NCI-H2196 treated with DMSO at 0.1 percent for 48 hours (cell line): ENCODE measurements around the gene VRK3.

Experiments
- DNase-seq: peaks from one replicate; lab custom pipeline; 2025; ENCODE audit not compliant: unreplicated experiment; lab: John Stamatoyannopoulos, UW

Gene VRK3

DNA sequence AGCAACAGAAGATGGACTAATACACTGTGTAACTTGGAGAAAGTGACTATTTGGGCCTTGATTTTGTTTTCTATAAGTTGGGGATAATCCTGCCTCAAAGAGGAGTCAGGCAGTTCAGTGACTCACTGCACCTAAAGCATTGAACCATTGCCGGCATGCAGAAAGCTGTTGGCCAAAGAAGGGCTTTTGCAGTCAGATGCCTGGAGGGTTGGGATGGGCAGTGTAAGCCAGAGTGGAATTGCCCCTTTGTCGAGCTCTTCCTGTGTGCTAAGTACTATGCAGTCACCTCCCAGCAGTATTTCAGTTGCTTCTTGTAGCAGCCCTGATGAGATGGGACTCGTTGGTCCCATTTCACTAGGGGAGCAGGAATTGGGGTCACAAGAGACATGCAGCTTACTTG lies 11.7 kb upstream of the VRK3 start:
- DNase-seq, result no peak

DNA sequence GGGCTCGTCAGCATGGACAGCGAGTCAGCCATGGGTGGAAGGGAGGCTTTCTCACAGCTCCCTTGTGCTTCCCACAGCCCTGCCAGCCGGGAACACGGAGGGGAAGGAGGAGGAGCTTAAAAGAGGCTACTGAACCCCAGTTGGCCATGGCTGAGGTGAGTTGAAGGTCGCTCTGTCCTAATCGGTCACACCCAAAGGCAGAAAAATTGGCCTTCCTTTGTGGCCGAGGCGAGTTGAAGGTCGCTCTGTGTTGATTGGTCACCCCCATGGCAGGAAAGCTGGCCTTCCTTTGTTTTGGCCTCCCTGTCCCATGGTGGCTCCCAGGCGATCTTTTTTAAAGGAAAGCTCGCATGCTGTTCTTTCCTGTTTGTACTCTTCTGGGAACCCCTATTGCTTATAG lies 5.8 kb upstream of the VRK3 start:
- no peak for DNase-seq

DNA sequence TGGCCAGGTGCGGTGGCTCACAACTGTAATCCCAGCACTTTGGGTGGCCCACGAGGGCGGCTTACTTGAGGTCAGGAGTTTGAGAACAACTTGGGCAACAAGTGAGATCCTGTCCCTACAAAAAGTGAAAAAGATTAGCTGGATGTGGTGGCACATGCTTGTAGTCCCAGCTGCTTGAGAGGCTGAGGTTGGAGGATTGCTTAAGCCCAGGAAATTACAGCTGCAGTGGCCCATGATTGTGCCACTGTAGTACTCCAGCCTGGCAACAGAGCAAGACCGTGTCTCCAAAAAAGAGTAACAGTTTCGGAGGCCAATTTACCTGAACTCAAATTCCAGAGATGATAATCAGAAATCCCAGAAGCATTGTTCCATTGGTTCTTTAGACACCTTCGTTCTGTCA lies 5.1 kb upstream of the VRK3 start:
- DNase-seq, result no peak

DNA sequence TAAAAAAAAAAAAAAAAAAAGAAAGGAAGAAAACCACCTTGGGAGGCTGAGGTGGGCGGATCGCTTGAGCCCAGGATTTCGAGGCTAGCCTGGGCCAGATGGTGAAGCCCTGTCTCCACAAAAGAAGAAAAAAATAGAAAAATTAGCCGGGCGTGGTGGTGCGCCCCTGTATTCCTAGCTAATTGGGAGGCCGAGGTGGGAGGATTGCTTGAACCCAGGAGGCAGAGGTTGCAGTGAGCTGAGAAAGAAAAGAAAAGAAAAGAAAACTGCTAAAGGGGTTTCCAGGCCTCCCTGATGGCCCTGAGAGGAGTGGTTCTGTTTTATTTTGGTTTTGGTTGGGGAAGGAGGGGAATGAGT lies 1.4 kb upstream of the VRK3 start:
- DNase-seq, result no peak

DNA sequence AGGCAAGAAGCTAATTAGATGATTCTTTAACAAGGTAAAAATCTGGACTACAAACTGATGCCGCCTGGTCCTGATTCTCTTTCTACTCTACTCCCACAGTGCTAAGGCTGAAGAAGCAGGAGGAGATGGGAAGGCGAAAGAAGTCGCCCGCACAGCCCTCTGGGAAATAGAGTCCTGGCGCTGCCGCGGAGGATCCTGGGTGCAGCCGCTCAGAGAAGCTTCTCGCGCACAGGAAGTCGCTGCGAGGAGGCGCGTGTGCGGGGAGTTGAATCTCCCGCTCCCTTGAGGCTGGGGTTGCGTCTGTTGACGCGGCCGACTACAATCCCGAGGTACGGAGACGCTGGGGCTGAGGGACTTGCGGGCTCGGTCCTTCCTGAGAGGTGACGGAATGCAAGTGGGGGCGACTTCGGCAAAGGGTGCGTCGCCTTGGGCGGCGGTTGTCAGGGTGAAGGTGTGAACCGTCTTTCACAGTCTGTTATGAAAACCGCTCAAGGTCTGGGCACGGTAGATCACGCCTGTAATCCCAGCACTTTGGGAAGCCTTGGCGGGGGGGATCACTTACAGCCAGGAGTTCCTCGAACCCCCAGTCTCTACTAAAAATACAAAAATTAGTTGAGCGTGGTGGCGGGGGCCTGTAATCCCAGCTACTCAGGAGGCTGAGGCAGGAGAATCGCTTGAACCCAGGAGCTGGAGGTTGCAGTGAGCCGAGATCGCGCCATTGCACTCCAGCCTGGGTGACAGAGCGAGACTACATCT lies 800 bp upstream of the VRK3 start, which contains the start of gene ZNF473:
Gene ZNF473, plus strand, starts transcription at position 212 of the 756 bp plus-strand sequence. CDS start 5,078 bp downstream, outside the sequence.
- peak; percentile 93 for DNase-seq

DNA sequence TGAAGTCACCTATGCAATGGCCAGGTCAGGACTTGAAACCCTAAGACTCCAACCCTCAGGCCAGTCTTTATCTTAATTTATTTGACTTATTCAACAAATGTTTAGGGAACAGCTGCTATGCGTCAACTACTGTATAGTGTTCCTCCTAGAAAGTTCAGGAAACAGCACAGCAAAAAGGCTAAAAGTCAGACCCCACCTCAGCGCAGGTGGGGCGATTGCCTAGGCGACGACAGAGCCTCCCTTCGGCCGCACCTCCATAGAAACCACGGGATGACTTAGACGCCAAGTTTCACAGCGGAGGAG lies 502 bp downstream of the VRK3 start:
- DNase-seq, result no peak

DNA sequence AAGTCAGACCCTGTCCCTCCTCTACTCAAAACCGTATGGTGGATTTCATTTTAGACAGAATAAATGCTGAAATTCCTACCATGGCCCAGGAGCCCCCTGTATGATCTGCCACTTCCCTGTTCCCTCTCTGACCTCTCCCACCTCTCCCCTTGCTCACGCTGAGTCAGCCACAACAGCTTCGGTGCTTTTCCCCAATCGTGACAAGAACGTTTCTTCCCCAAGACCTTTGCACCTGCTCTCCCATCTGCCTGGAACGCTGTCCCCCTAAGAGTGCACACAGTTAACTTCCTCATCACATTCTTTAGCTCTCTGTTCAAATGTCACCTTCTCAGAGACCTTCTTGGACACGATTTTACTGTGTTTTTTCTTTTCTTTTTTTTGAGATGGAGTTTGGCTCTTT lies 2.3 kb downstream of the VRK3 start:
- DNase-seq, result no peak

DNA sequence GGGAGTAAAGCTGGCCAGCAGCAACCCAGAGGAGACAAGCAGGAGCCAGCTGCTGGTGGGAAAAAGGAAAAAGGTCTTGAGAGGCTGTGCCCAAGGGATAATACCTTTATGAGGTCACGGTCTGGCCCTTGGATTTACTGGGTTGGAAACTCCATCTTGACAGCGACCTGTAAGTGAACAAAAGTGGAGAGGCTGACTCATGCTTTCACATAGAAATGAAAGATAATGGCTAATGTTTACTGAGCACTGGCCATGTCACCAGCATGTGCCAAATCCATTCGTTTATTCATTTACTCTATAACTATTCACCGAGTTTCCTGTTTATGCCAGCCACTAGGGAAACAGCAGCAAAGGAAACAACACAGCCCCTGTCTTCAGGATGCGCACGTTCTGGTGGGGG lies 4.7 kb downstream of the VRK3 start:
- peak; percentile 33 for DNase-seq

DNA sequence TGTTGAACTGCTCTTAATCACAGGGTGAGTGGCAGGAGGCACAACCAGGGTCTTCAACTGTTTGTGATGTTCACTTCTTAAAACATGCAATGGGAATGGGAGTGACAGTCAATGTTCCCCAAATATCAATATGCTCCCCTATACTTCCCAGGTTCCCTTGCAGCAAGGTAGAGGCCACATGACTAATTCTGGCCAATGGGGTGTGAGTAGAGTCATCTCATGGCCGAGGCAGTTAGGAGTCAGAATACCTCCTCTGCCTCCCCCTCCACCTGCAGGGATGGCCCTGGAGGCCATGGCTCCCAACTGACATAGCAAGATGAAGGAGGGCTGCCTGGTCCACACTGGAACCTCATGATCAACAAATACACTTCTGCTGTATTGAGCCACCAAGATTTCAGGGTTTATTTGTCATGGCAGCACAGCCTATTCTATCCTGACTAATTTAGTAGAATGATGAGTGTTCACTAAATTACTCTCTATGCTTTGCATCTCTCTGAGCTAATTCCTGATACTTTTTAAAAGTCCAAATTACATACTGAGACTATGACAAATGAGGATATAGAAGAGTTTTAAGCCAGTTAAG lies 8.9 kb downstream of the VRK3 start:
- DNase-seq, result no peak

DNA sequence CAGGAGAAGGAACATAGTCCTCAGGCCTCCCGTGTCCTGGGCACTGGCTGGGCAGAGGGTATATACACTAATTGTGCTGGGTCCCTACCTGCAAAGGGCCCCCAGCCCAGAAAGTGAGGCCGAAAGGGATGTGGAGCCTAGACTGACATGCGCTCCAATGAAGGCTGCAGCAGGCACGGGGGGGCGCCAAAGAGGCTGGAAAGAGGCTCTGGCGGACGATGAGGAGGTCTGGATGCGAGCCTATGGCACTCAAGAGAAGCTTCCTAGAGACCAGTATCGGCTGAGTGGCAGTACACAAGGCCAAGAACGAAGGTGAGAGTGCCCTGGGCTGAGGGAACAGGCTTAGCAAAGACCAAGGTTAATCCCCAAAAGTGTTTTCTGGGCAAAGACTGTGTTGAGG lies 16.6 kb downstream of the VRK3 start:
- DNase-seq, result no peak

DNA sequence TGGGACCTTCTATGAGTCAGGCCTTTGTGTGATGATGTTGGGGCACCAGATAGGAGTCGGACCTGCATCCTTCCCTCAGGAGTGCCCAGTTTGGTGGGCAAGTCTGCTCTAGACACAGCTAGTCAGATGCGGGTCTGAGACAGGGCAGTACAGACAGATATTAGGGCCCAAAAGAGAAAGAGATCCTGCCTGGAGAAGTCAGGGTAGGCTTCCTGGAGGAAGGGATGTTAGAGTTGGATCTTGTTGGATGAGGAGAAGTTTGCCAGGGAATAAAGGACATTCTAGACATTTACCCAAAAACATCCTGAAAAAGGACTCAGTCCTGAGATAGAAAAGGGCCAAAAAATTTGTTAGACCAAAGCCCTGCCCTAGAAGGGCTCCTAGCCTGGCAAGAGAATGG lies 17.2 kb downstream of the VRK3 start:
- DNase-seq, result no peak

DNA sequence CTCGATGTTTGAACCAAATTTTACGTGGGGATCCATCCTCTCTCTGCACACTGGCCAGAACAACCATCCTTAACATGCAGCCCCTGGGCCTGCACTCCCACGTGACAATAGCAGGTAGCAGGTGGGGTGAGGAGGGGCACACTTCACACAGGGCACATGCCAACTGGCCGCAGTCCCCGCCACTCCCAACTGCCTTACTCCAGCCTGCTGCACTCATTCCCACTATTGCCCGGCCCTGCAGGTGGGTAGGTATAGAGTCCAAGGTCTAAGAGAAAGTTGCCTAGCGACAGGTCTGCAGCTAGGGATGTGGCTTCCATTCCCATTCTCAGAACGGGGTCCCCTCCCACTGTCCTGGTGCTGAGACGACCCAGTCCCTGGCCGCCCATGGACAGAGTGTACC lies 18.0 kb downstream of the VRK3 start:
- DNase-seq, result no peak

DNA sequence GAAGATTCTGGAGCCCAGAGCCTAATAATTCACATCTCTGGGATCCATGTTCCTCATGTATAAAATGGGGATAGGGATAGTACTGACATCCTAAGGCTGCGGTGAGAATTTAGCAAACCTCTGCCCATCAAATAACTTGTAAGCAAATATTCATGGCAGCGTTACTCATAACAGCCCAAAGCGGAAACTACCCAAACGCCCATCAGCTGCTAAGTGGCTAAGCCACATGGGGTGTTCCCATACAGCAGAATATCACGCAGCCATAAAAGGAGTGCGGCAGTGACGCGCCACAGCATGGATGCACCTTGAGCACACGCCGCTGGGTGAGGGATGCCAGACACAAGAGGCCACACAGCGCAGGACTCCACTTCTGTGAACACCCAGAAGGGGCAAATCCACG lies 19.7 kb downstream of the VRK3 start:
- no peak for DNase-seq

DNA sequence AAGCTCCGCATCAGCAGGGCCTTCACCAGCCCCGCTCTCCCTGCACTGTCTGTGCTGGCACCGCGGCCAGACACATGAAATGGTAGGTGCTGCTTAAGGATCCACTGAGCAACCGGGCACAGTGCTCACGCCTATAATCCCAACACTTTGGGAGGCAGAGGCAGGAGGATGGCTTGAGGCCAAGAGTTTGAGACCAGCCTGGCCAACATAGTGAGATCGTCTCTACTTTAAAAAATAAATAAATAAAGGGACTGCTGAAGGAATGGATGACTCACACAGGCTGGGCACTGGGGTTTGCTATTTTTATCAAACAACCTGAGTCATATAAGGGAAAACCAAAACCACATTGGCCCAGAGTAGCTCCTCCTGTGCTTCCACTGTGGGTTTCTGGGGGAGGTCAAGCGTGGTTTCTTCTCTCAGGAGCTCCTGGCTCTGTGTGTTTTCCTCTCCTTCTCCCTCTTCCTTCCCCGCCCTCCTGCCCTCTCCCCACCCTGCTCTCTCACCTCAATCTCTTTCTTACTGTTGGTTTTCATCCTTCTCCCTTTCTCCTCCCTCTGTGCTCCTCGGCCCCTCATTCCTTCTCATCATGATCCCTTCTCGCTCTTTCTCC lies 21.3 kb downstream of the VRK3 start:
- peak; percentile 12 for DNase-seq

DNA sequence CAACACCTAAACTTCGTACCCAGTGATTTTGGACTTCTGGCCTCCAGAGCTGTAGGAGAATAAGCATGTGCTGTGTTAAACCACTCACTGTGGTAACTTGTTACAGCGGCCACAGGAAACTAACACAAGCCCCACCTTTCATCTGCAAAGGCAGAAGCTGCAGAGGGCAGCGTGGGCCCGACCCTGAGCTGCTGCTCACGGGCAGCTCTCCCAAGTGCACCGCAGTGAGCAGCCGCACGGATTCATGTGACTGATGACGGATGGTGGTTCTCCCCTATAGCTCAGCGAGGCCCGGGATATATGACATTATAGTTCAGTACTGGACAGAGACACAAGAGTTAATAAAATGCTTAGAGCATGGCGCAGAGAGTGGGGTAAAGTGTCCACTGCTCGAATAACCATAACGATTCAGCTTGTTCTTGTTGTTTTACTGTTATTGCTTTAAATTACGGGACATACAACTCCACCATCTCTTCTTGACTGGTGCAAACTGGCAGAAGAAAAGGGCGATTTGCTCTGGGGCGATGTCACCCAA lies 21.9 kb downstream of the VRK3 start:
- no peak for DNase-seq

DNA sequence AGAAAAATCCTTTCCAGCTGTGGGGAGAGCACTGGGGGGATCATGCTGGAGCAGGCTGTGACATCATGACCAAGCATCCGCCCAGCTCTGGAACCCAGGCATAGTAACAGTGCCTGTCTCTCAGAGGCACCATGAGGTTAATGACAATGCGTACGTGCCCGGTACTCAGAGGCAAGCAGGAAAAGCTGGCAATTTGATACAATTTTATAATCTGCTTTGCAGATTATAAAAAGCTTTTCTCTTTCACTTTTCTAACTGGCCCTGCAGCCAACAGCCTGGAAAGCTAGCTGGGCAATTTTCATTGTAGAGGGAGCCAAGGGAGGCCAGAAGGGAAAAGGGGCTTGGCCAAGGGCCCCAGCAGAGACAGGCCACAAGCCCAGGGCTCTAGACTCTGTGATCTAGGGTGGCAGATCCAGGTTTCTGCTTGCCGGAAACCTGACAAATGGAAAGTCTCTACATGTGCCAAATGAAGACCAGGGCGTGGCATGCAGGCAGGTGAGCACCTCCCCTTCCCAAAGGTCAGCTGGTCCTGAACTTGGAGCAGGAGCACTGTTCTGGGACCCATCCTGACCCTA lies 22.7 kb downstream of the VRK3 start:
- DNase-seq, result no peak

DNA sequence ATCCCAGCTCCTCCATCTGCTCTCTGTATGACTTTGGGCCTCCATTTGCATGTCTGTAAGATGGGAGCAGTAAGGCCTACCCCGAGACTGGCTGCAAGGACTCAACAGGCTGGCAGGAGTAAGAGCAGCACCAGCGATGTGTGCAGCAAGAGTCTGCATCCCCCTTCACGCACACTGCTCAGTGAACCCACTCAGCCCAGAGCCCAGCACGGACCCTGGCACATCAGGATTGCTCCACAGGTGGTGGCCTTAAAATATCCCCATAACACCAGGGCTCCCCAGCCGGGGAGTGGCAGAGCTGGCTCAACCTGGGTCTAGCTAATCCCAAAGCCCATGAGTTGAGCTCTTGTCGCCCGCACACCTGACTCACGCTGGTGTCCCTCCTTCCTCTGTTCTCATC lies 23.4 kb downstream of the VRK3 start:
- no peak for DNase-seq

DNA sequence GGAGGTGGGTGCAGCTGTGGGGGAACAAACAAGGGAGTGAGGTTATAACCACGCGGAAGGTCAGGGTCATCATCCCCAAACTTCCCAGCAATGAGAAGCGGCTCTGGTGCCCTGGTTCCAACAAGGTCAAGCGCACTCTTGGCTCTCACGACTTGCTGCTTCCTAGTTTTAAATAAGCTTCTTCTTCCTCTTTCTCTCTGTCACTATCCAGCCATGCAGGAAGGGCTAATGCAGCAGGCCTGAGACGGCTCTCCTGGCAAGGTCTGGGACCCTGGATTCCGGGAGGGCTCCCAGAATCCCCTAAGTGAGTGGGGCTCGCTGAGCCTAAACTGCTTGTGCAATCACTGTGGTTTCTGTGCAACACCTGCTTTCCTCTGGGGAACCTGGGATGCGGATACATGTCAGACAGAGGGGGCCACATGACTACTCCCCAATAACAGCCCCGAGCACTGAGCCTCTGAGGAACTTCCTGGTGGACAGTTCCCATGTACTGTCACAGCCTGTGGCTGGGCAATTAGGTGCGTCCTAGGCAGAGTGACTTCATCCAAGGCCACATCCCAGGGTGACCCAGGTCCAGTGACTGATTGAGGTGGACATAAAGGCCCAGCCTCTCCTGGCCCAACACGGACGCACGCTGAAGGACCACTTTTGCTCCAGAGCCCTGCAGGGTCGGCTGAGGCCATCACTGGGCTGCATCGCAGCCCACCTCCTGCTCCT lies 24.2 kb downstream of the VRK3 start:
- DNase-seq, result no peak

DNA sequence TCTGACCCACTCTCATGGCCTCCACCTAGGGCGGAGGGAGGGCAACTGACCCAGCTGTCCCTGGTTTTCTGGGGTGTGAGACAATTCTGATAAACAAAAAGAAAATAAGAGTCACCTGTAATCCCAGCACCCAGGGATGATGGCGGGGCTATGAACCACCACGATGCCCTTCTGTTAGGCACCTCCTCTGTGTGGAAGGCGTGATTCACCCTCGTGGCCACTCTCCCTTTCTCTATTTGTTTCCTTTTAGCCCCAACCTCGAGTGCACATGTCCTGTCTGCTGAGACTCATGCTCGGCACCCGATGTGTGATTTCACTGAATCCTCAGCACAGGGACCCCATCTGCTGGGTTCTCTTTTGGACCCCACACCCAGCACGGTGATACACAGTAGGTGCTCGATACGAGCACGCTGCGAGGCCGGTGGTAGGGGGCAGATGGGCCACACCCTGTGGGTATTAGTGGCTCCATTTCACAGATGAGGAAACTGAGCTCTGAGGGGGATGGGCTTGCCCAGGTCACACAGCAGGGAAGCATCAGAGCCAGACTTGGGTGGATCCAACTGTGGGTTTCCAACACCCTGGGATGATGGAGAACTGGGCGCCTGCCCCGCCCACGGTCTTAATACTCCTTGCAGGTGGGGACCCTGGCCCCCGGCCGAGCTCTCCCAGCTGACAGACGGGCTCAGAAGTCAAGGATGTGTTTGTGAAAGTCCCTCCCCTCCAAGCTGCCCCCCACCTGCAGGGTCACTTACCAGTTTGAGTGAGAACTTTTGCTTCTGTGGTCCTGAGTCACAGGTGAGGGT lies 24.9 kb downstream of the VRK3 start:
- DNase-seq, result no peak

DNA sequence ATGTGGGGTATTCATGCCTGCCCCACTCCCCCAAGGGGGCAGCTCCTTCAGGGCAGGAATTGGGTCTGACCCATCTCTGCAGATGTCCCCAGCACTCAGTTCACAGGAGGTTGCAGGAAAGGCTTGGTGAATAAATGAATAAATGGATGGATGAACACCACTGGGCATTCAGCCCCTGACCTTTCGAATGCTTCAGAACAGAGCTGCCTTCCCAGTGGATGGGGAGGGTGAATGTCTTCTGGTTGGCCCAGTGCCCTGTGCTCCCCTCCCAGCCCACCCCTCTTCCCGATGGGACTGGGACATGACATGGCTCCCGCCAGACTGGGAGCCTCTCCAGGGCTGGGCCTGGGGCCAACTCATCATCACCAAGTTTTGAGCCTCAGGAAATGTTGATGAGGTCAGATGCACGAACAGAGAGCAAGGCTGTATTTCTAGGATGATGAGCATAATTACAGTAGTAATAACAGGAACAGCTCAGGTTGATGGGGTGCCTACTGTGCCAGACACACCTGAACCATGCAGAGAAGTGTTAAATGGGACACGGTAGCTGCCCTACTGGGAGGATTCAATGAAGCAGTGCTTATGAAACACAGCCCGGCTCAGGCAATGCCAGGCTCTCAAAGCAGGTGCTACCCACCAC lies 25.7 kb downstream of the VRK3 start:
- no peak for DNase-seq
